SU-DHL-6 (cell line): Measurements from ENCODE around the gene SLC6A13.

Source experiments
- H2AFZ ChIP-seq: fragments of 200-600 bp; sonication (generic); 2 replicates; pipeline ENCODE4 v1.6.1; 2014; ENCODE audit warnings: low read depth, mild to moderate bottlenecking, moderate library complexity, mixed read lengths, antibody characterized with exemption, low read length; ENCODE audit not compliant: severe bottlenecking
- H3F3A ChIP-seq: fragments of 200-600 bp; shearing (Covaris generic); 2 replicates; pipeline ENCODE4 v1.6.0; 2016; ENCODE audit warnings: antibody characterized with exemption, mild to moderate bottlenecking; ENCODE audit not compliant: insufficient read depth
- H3K27ac ChIP-seq: fragments of 200-600 bp; sonication (generic); 2 replicates; pipeline ENCODE4 v1.5.1; 2016; ENCODE audit warnings: low read depth, mild to moderate bottlenecking, low read length, moderate library complexity, mixed read lengths
- H3K27me3 ChIP-seq: fragments of 200-600 bp; sonication (generic), shearing (Covaris generic); 2 replicates; pipeline ENCODE4 v1.6.0; 2014; ENCODE audit warnings: mild to moderate bottlenecking, low read length
- H3K36me3 ChIP-seq: fragments of 200-600 bp; sonication (generic); 2 replicates; pipeline ENCODE4 v1.6.1; 2014; ENCODE audit warnings: mild to moderate bottlenecking, low read length, mixed read lengths
- H3K4me2 ChIP-seq: fragments of 300-600, 200-600 bp; shearing (Covaris generic), sonication (generic); 2 replicates; pipeline ENCODE4 v1.6.0; 2014; ENCODE audit warnings: low read length, low read depth, mild to moderate bottlenecking; ENCODE audit not compliant: poor library complexity, severe bottlenecking
- H3K4me3 ChIP-seq: fragments of 200-600 bp; sonication (generic); 2 replicates; pipeline ENCODE4 v1.5.1; 2014; ENCODE audit warnings: antibody characterized with exemption, low read length, mild to moderate bottlenecking, mixed read lengths; ENCODE audit not compliant: insufficient read depth, poor library complexity, severe bottlenecking
- H3K79me2 ChIP-seq: fragments of 200-600 bp; sonication (generic); 2 replicates; pipeline ENCODE4 v1.6.1; 2014; ENCODE audit warnings: mild to moderate bottlenecking, low read length, moderate library complexity; ENCODE audit not compliant: insufficient read depth
- H3K9ac ChIP-seq: fragments of 200-600 bp; sonication (generic); 2 replicates; pipeline ENCODE4 v1.7.0; 2014; ENCODE audit warnings: mild to moderate bottlenecking, low read length
- H3K9me2 ChIP-seq: fragments of 200-600 bp; sonication (generic); replicated peaks from 2 replicates; pipeline ENCODE4 v1.6.1; 2014; ENCODE audit warnings: low read length; ENCODE audit not compliant: insufficient read depth
- H3K9me3 ChIP-seq: fragments of 200-600 bp; sonication (generic); 2 replicates; pipeline ENCODE4 v1.6.1; 2014; ENCODE audit warnings: low read length, mixed read lengths; ENCODE audit not compliant: insufficient read depth
- H4K20me1 ChIP-seq: fragments of 200-600 bp; sonication (generic); 2 replicates; pipeline ENCODE4 v1.6.1; 2014; ENCODE audit warnings: low read depth, mild to moderate bottlenecking, antibody characterized with exemption, low read length, moderate library complexity, mixed read lengths
- CTCF ChIP-seq: fragments of 200-600 bp; sonication (generic); IDR thresholded peaks from one replicate; pipeline ENCODE4 v1.5.1; 2017; ENCODE audit warnings: antibody characterized with exemption, mild to moderate bottlenecking, low read length, moderate library complexity; ENCODE audit not compliant: insufficient read depth, poor library complexity, severe bottlenecking
- EZH2phosphoT487 ChIP-seq: fragments of 200-600 bp; sonication (generic), shearing (Covaris generic); conservative IDR thresholded peaks from 2 replicates; pipeline ENCODE4 v1.6.1; 2018; ENCODE audit warnings: mild to moderate bottlenecking, antibody characterized with exemption, low read length, moderate library complexity, mixed read lengths

The SLC6A13 gene

GRCh38 chr12:178829-179109 is 83.9 kb downstream of the SLC6A13 start:
- H3F3A ChIP-seq, result no peaks in the 10 kb centered on the region
- H3K4me3 ChIP-seq, result no peak overlapping the region
- H3K9me2 ChIP-seq, result no peaks in the 10 kb centered on the region
- no peak overlapping the region for H2AFZ ChIP-seq
- H3K79me2 ChIP-seq, result no peaks in the 10 kb centered on the region
- no peaks in the 10 kb centered on the region for H3K9me3 ChIP-seq
- H3K27ac ChIP-seq, result no peak overlapping the region
- no peak overlapping the region for H3K9ac ChIP-seq
- no peak overlapping the region for H3K4me2 ChIP-seq
- no peaks in the 10 kb centered on the region for H3K27me3 ChIP-seq
- no peaks in the 10 kb centered on the region for H4K20me1 ChIP-seq
- no peak for TF ChIP-seq EZH2phosphoT487
- TF ChIP-seq CTCF, result no peak
- H3K36me3 ChIP-seq, result no peaks in the 10 kb centered on the region

DNA sequence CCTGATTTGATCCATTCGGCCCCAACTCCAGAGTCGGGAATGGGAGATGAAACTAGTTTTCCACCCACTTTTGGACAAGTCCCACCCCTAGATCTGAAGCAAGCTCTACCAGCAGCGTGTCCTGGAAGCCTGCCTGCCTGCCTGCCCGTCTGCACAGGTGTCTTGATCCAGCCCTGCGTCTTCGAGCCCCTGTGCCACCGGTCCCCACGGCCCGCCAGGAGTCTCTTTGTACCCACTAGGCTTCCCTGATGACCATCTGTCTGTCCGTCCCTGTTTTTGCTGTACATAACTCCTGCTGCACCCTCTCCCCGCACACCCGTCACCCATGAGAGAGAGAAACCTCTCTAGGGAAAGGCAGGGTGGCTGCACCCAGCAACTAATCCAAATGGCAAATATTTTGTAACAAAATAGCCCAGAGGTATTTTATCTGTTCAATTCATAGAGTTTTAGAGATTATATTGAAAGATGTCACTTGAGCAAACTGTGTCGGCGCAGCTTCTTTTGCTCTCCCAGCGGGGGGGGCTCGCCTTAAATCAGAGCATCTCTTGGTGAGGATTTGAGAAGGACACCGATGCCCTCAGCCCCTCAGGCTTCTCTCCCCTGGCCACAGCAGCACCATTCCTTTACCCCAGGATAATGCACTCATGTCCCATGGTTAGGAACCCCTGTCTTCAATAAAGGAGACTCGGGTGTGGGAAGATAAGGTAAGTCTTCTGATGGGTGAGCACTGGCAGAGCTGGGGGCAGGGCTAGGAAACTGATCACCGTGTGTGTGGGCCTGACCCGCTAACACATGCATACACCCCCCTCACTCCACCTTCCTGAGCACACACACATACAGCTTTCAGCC is 84.4 kb downstream of the SLC6A13 start:
- Histone ChIP-seq H3K9ac (no peak overlapping the region), H3K36me3 (no peaks in the 10 kb centered on the region), H3K79me2 (no peaks in the 10 kb centered on the region), H3K9me3 (no peaks in the 10 kb centered on the region), H3K27me3 (no peaks in the 10 kb centered on the region), H3K4me2 (no peak overlapping the region), H3K9me2 (no peaks in the 10 kb centered on the region), H4K20me1 (no peaks in the 10 kb centered on the region), H3K4me3 (no peak overlapping the region), H3F3A (no peaks in the 10 kb centered on the region), H2AFZ (no peak overlapping the region), H3K27ac (no peak overlapping the region)
- TF ChIP-seq CTCF (no peak), EZH2phosphoT487 (no peak)

- Histone ChIP-seq H3K79me2 (no peaks in the 10 kb centered on the region), H2AFZ (no peak overlapping the region), H3K9me3 (no peaks in the 10 kb centered on the region), H3K27me3 (no peaks in the 10 kb centered on the region), H3K27ac (no peak overlapping the region), H3K36me3 (no peaks in the 10 kb centered on the region), H3K9ac (no peak overlapping the region), H4K20me1 (no peaks in the 10 kb centered on the region), H3K4me2 (no peak overlapping the region), H3K9me2 (no peaks in the 10 kb centered on the region), H3K4me3 (no peak overlapping the region), H3F3A (no peaks in the 10 kb centered on the region)
- TF ChIP-seq CTCF, result no peak
- no peak for TF ChIP-seq EZH2phosphoT487
These were observed 85.2 kb downstream of the SLC6A13 start for GRCh38 chr12:177336-177979.
